Endodermal cell (in vitro differentiated cells): Measurements from ENCODE around the gene ADAMTS2. TPM values are rescaled to one million over a fixed set of nuclear protein-coding genes. Genes with fewer than 3 reads are reported as not detected.
A peak's percentile ranks its signal among the peaks of the same experiment; 100 is the strongest.

Source experiments
- DNase-seq: peaks from one replicate; pipeline ENCODE4 v3.0.0-alpha.2; 2017
- H3K27ac ChIP-seq: 2 replicates; pipeline ENCODE4 v1.5.1; 2013; ENCODE audit warnings: mild to moderate bottlenecking, low read depth, low read length, moderate library complexity
- H3K27me3 ChIP-seq: 2 replicates; pipeline ENCODE4 v1.6.1; 2013; ENCODE audit warnings: mild to moderate bottlenecking, low read length, moderate library complexity; ENCODE audit not compliant: insufficient read depth, control insufficient read depth, poor library complexity, severe bottlenecking
- H3K36me3 ChIP-seq: 2 replicates; pipeline ENCODE4 v1.7.0; 2013; ENCODE audit warnings: mild to moderate bottlenecking, low read length, moderate library complexity; ENCODE audit not compliant: control insufficient read depth, insufficient read depth
- H3K4me1 ChIP-seq: one replicate; pipeline ENCODE4 v1.7.0; 2013; ENCODE audit warnings: low read length; ENCODE audit not compliant: control insufficient read depth, insufficient read depth
- H3K4me3 ChIP-seq: 2 replicates; pipeline ENCODE4 v1.5.1; 2013; ENCODE audit warnings: mild to moderate bottlenecking, low read length, moderate library complexity
- H3K9ac ChIP-seq: 2 replicates; pipeline ENCODE4 v1.6.1; 2013; ENCODE audit warnings: mild to moderate bottlenecking, low read length, moderate library complexity; ENCODE audit not compliant: poor library complexity, severe bottlenecking; ENCODE audit errors: extremely low read depth
- H3K9me3 ChIP-seq: 2 replicates; pipeline ENCODE4 v1.6.1; 2013; ENCODE audit warnings: mild to moderate bottlenecking, low read length, moderate library complexity; ENCODE audit not compliant: control insufficient read depth
- H3K27ac Mint-ChIP-seq: 2 replicates; pipeline ENCODE4 v1.8.0; 2020; ENCODE audit warnings: mixed read lengths
- H3K27me3 Mint-ChIP-seq: 2 replicates; pipeline ENCODE4 v1.8.0; 2021; ENCODE audit warnings: mild to moderate bottlenecking, mixed read lengths; ENCODE audit not compliant: insufficient read depth
- H3K36me3 Mint-ChIP-seq: 2 replicates; pipeline ENCODE4 v1.8.0; 2020; ENCODE audit warnings: low read depth, mixed read lengths
- H3K4me1 Mint-ChIP-seq: 2 replicates; pipeline ENCODE4 v1.8.0; 2020; ENCODE audit warnings: mixed read lengths
- H3K4me3 Mint-ChIP-seq: 2 replicates; pipeline ENCODE4 v1.8.0; 2020; ENCODE audit warnings: mild to moderate bottlenecking, moderate library complexity, mixed read lengths
- H3K9me3 Mint-ChIP-seq: 2 replicates; pipeline ENCODE4 v1.8.0; 2020; ENCODE audit warnings: mild to moderate bottlenecking, mixed read lengths
- CTCF ChIP-seq: fragments of 200-600 bp; sonication (generic); conservative IDR thresholded peaks from 2 replicates; pipeline ENCODE4 v1.5.0; 2021; ENCODE audit warnings: antibody characterized with exemption, mild to moderate bottlenecking
- WGBS, 2 experiments: methylation state at CpG; one replicate each; pipeline versions ENCODE4 v1.1.5 to v1.1.7; 2013; ENCODE audit warnings: missing lambda C conversion rate in 2 of 2, mixed read lengths in 1 of 2; ENCODE audit not compliant: insufficient coverage in 1 of 2, insufficient read length in 1 of 2; 5-methylcytosine and 5-hydroxymethylcytosine counted together
- total RNA-seq, 2 donors: library from RNA; stranded (reverse); fragmentation: NEBNext Ultra II Directional in 1 of 2; extraction: Animal tissue kit (Norgen Biotek cat#: 25700) in 1 of 2; gene quantifications; 2 replicates in 1 of 2; 3 replicates in 1 of 2; pipeline ENCODE4 v1.2.1, GENCODE V29; 2021

Gene ADAMTS2
- total RNA-seq, 2 donors from 2014 or later, result 1.2 to 2.6 TPM

DNA sequence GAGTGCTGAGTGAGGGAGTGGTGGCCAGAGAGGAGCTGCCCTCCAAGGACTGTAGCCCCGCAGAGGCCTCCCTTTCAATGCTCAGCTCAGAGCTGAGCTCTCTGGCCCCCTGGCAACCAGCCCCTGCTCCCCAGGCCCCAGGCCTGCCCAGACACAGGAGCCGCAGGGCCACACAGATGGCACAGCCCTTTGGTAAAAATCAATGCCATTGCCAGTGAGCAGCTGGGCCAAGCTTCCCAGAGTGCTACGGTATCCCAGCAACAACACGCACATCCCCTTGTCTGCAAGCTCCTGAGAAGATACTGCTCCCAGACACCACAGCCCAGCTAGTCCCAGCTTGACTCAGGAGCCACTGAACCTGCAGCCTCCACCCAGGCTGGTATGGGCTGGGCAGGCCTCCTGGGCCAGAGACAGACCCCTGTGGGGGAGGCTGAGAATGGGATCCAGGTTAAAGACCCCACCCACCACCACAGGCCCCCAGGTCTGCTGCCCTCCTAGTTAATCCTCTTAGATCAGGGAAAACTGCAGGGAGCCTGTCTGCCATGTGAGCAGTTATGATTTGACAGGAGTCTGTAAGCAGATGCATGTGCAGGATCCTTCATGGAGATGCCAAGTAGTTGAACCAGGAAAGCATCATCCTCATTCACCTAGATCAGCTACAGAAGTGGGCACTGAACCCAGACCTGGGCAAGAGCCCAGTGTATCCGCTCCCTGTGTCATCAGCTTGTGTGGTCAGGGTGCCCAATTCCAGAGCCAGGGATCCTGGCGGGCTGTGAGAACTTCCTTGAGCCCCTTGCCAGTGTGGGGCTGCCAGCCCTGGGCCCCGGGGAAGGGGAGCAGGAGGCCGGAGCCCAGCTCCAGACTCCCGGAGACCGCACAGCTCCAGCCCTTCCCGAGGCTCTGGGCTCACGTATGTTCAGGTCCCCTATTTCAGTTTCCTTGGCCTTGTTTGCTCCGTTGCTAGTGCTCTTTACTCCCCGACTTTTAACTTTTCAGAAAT lies 26.7 kb upstream of the ADAMTS2 start:
- no peak overlapping the region for H3K9ac ChIP-seq
- H3K36me3 ChIP-seq, result no peaks in the 10 kb centered on the region
- H3K27ac ChIP-seq, result peak overlapping the region; percentile 47
- WGBS, 2 experiments, result 88 to 90% methylated on average over 12 to 14 of the region's 14 CpGs
- no peak overlapping the region for H3K4me3 ChIP-seq
- H3K27me3 Mint-ChIP-seq, result no peaks in the 10 kb centered on the region
- H3K9me3 ChIP-seq, result no peaks in the 10 kb centered on the region
- H3K4me1 ChIP-seq, result no peaks in the 10 kb centered on the region
- no peak overlapping the region for H3K27ac Mint-ChIP-seq
- peak; percentile 35 for DNase-seq
- H3K27me3 ChIP-seq, result no peaks in the 10 kb centered on the region
- no peaks in the 10 kb centered on the region for H3K4me1 Mint-ChIP-seq
- no peak for TF ChIP-seq CTCF
- H3K4me3 Mint-ChIP-seq, result no peak overlapping the region
- no peaks in the 10 kb centered on the region for H3K36me3 Mint-ChIP-seq
- H3K9me3 Mint-ChIP-seq, result peaks cover 5% of the 10 kb centered on the region

GRCh38 chr5:179371121-179371510 lies 25.9 kb upstream of the ADAMTS2 start:
- DNase-seq, result no peak
- TF ChIP-seq CTCF, result no peak
- WGBS, 2 experiments, result 92 to 100% methylated on average over 5 of the region's 5 CpGs
- no peaks in the 10 kb centered on the region for H3K4me1 ChIP-seq
- no peak overlapping the region for H3K9ac ChIP-seq
- H3K27me3 Mint-ChIP-seq, result no peaks in the 10 kb centered on the region
- H3K36me3 Mint-ChIP-seq, result no peaks in the 10 kb centered on the region
- no peaks in the 10 kb centered on the region for H3K9me3 ChIP-seq
- peak overlapping the region; percentile 47 for H3K27ac ChIP-seq
- H3K36me3 ChIP-seq, result no peaks in the 10 kb centered on the region
- no peak overlapping the region for H3K27ac Mint-ChIP-seq
- H3K27me3 ChIP-seq, result no peaks in the 10 kb centered on the region
- H3K9me3 Mint-ChIP-seq, result peaks cover 5% of the 10 kb centered on the region
- no peak overlapping the region for H3K4me3 ChIP-seq
- no peak overlapping the region for H3K4me3 Mint-ChIP-seq
- H3K4me1 Mint-ChIP-seq, result no peaks in the 10 kb centered on the region

DNA sequence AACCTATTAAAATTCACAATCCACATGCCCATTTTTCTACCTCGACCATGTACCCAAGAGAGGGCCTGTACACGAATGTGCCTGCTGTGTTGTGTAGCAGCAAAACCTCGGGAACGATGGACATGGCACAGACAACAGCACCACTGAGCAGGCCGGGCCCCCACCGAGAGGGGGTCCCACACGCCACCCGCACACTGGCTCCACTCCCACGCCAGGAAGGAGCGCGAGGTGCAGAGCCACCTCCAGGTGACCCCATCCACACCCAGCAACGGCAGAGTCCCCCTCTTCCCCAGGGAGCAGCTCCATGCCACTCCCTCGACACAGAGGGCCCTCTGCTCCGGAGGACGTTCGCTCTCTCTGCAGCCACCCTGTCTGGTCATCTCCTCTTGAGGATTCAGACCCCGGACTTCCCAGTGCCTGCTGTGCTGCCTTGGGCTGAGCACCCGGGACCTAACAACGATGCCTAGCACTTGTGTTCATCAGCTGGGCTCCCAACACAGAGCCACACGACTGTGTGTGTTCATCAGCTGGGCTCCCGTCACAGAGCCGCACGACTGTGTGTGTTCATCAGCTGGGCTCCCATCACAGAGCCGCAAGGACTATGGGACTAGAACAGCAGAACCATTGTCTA lies 25.3 kb upstream of the ADAMTS2 start:
- Histone ChIP-seq H3K9me3 (no peaks in the 10 kb centered on the region), H3K9ac (no peak overlapping the region), H3K4me3 (no peak overlapping the region), H3K27me3 (no peaks in the 10 kb centered on the region), H3K36me3 (no peaks in the 10 kb centered on the region), H3K4me1 (no peaks in the 10 kb centered on the region), H3K27ac (no peak overlapping the region)
- Mint-ChIP-seq H3K27ac (no peak overlapping the region), H3K9me3 (peaks cover 5% of the 10 kb centered on the region), H3K27me3 (no peaks in the 10 kb centered on the region), H3K4me3 (no peak overlapping the region), H3K4me1 (no peaks in the 10 kb centered on the region), H3K36me3 (no peaks in the 10 kb centered on the region)
- peak; percentile 34 for DNase-seq
- no peak for TF ChIP-seq CTCF
- WGBS, 2 experiments, result 89 to 94% methylated on average over 18 to 24 of the region's 24 CpGs
